H9 (cell line): ENCODE results near the gene OR5AN1. TPM values are rescaled to one million over a fixed set of nuclear protein-coding genes. Genes with fewer than 3 reads are reported as not detected.

ENCODE experiments used
- DNase-seq: peaks from one replicate; pipeline ENCODE4 v3.0.0-alpha.2; 2017
- H2AFZ ChIP-seq: one replicate; pipeline ENCODE4 v1.6.1; 2013; ENCODE audit warnings: mild to moderate bottlenecking, low read length, control low read depth, moderate library complexity
- H2AK5ac ChIP-seq: 2 replicates; pipeline ENCODE4 v1.6.1; 2013; ENCODE audit warnings: low read length, control low read depth, mixed read lengths; ENCODE audit not compliant: insufficient read length
- H2BK120ac ChIP-seq: one replicate; pipeline ENCODE4 v1.6.1; 2013; ENCODE audit warnings: low read depth, mild to moderate bottlenecking, low read length, control low read depth, inconsistent platforms; ENCODE audit not compliant: poor library complexity, severe bottlenecking
- H2BK12ac ChIP-seq: 2 replicates; pipeline ENCODE4 v1.6.1; 2013; ENCODE audit warnings: low read length, control low read depth, mixed read lengths, low read depth; ENCODE audit not compliant: insufficient read length
- H2BK15ac ChIP-seq: 2 replicates; pipeline ENCODE4 v1.6.1; 2013; ENCODE audit warnings: low read depth, low read length, control low read depth
- H2BK20ac ChIP-seq: one replicate; pipeline ENCODE4 v1.6.1; 2013; ENCODE audit warnings: low read depth, mild to moderate bottlenecking, low read length, control low read depth, inconsistent platforms; ENCODE audit not compliant: poor library complexity, severe bottlenecking
- H2BK5ac ChIP-seq: 2 replicates; pipeline ENCODE4 v1.6.1; 2013; ENCODE audit warnings: low read length, control low read depth, mixed read lengths; ENCODE audit not compliant: insufficient read length
- H3K14ac ChIP-seq: 2 replicates; pipeline ENCODE4 v1.6.1; 2013; ENCODE audit warnings: low read length, control low read depth; ENCODE audit not compliant: insufficient read depth
- H3K18ac ChIP-seq: 2 replicates; pipeline ENCODE4 v1.6.1; 2013; ENCODE audit warnings: low read depth, mild to moderate bottlenecking, mixed read lengths, low read length, control low read depth; ENCODE audit not compliant: insufficient read length
- H3K23ac ChIP-seq: 2 replicates; pipeline ENCODE4 v1.6.1; 2013; ENCODE audit warnings: low read length, control low read depth, mixed read lengths, low read depth; ENCODE audit not compliant: insufficient read length
- H3K23me2 ChIP-seq: 2 replicates; pipeline ENCODE4 v1.6.1; 2013; ENCODE audit warnings: low read depth, mild to moderate bottlenecking, mixed read lengths, low read length, control low read depth; ENCODE audit not compliant: insufficient read length, poor library complexity, severe bottlenecking
- H3K27ac ChIP-seq: 2 replicates; pipeline ENCODE4 v1.5.1; 2013; ENCODE audit warnings: low read length, control low read depth, mixed read lengths, low read depth; ENCODE audit not compliant: insufficient read length
- H3K27me3 ChIP-seq: 2 replicates; pipeline ENCODE4 v1.6.1; 2013; ENCODE audit warnings: low read length, control low read depth, inconsistent platforms; ENCODE audit not compliant: insufficient read depth
- H3K4ac ChIP-seq: 2 replicates; pipeline ENCODE4 v1.6.1; 2013; ENCODE audit warnings: low read depth, mild to moderate bottlenecking, control low read depth, inconsistent platforms, low read length, moderate library complexity
- H3K4me1 ChIP-seq: 2 replicates; pipeline ENCODE4 v1.6.1; 2013; ENCODE audit warnings: low read length, control low read depth, inconsistent platforms; ENCODE audit not compliant: insufficient read depth
- H3K4me2 ChIP-seq: 2 replicates; pipeline ENCODE4 v1.6.1; 2013; ENCODE audit warnings: low read length, control low read depth, mixed read lengths; ENCODE audit not compliant: insufficient read length, insufficient read depth
- H3K56ac ChIP-seq: 2 replicates; pipeline ENCODE4 v1.6.1; 2013; ENCODE audit warnings: low read depth, mild to moderate bottlenecking, mixed read lengths, low read length, control low read depth; ENCODE audit not compliant: insufficient read length
- H3K79me1 ChIP-seq: 2 replicates; pipeline ENCODE4 v1.6.1; 2013; ENCODE audit warnings: low read depth, mild to moderate bottlenecking, moderate library complexity, low read length, control low read depth, inconsistent platforms; ENCODE audit not compliant: insufficient read depth, poor library complexity, severe bottlenecking
- H3K79me2 ChIP-seq: 2 replicates; pipeline ENCODE4 v1.6.1; 2013; ENCODE audit warnings: low read length, control low read depth, inconsistent platforms; ENCODE audit not compliant: insufficient read depth
- H3K9ac ChIP-seq: 2 replicates; pipeline ENCODE4 v1.6.1; 2013; ENCODE audit warnings: low read length, control low read depth, mixed read lengths; ENCODE audit not compliant: insufficient read length; ENCODE audit errors: extremely low read depth
- H3K9me3 ChIP-seq: one replicate; pipeline ENCODE4 v1.6.1; 2013; ENCODE audit warnings: low read depth, low read length, inconsistent platforms; ENCODE audit not compliant: control insufficient read depth
- H3T11ph ChIP-seq: one replicate; pipeline ENCODE4 v1.6.1; 2013; ENCODE audit warnings: mild to moderate bottlenecking, low read length, control low read depth, inconsistent platforms
- H4K20me1 ChIP-seq: one replicate; pipeline ENCODE4 v1.6.1; 2013; ENCODE audit not compliant: control insufficient read depth, insufficient read length, insufficient read depth
- H4K5ac ChIP-seq: 2 replicates; pipeline ENCODE4 v1.6.1; 2013; ENCODE audit warnings: low read depth, mild to moderate bottlenecking, mixed read lengths, low read length, control low read depth; ENCODE audit not compliant: insufficient read length
- H4K8ac ChIP-seq: replicated peaks from 2 replicates; pipeline ENCODE4 v1.6.1; 2013; ENCODE audit warnings: low read length, control low read depth, mixed read lengths, low read depth; ENCODE audit not compliant: insufficient read length
- H4K91ac ChIP-seq: 2 replicates; pipeline ENCODE4 v1.6.1; 2013; ENCODE audit warnings: low read depth, mild to moderate bottlenecking, moderate library complexity, mixed read lengths, low read length, control low read depth; ENCODE audit not compliant: insufficient read length
- H3K27ac Mint-ChIP-seq, 3 experiments: 2 replicates in 2 of 3; 3 replicates in 1 of 3; pipeline ENCODE4 v1.8.0; 2020 to 2021; ENCODE audit warnings: mixed read lengths in 3 of 3, mild to moderate bottlenecking in 1 of 3, moderate library complexity in 1 of 3
- H3K27me3 Mint-ChIP-seq: 2 replicates; pipeline ENCODE4 v1.8.0; 2021; ENCODE audit warnings: low read depth, mild to moderate bottlenecking, moderate library complexity, mixed read lengths
- H3K36me3 Mint-ChIP-seq, 3 experiments: 2 replicates in 2 of 3; 3 replicates in 1 of 3; pipeline ENCODE4 v1.8.0; 2020 to 2021; ENCODE audit warnings: low read depth in 3 of 3, mixed read lengths in 3 of 3; ENCODE audit not compliant: insufficient read depth in 1 of 3
- H3K4me1 Mint-ChIP-seq, 2 experiments: 2 replicates each; pipeline ENCODE4 v1.8.0; 2020; ENCODE audit warnings: mixed read lengths in 2 of 2
- H3K4me3 Mint-ChIP-seq, 2 experiments: 2 replicates in 1 of 2; 3 replicates in 1 of 2; pipeline ENCODE4 v1.8.0; 2020 to 2021; ENCODE audit warnings: mild to moderate bottlenecking in 2 of 2, mixed read lengths in 2 of 2, moderate library complexity in 1 of 2
- H3K9me3 Mint-ChIP-seq, 2 experiments: 2 replicates in 1 of 2; 3 replicates in 1 of 2; pipeline ENCODE4 v1.8.0; 2020; ENCODE audit warnings: mild to moderate bottlenecking in 2 of 2, mixed read lengths in 2 of 2, moderate library complexity in 1 of 2
- CTCF ChIP-seq: fragments of 200-600 bp; sonication (generic); conservative IDR thresholded peaks from 3 replicates; pipeline ENCODE4 v1.8.0; 2021; ENCODE audit warnings: antibody characterized with exemption, mild to moderate bottlenecking
- WGBS: extraction: QIAGEN DNeasy Blood & Tissue Kit; methylation state at CpG from one replicate; pipeline ENCODE4 v1.1.7; 2013; ENCODE audit warnings: missing lambda C conversion rate, low lambda C conversion rate, mixed read lengths; ENCODE audit not compliant: insufficient read length; ENCODE audit errors: extremely low coverage; 5-methylcytosine and 5-hydroxymethylcytosine counted together
- total RNA-seq: library from RNA; stranded (reverse); gene quantifications from 2 replicates; pipeline ENCODE4 v1.2.1, GENCODE V29; 2021

Gene OR5AN1
- total RNA-seq, 1 experiment from 2014 or later: not detected

GRCh38 chr11:59336176-59336575, 22.5 kb upstream of the OR5AN1 start:
- no peaks in the 10 kb centered on the region for H3K79me2 ChIP-seq
- Mint-ChIP-seq H3K4me3 (no peak overlapping the region), H3K9me3 (peaks cover 26 to 78% of the 10 kb centered on the region in 2 experiments), H3K36me3 (peaks cover 0 to 19% (median 0%) of the 10 kb centered on the region in 3 experiments; a peak in 4 of 7 replicates), H3K4me1 (no peaks in the 10 kb centered on the region), H3K27ac (no peak overlapping the region), H3K27me3 (no peaks in the 10 kb centered on the region; the same call in 1 of the 2 replicates)
- H3K27me3 ChIP-seq: no peaks in the 10 kb centered on the region
- no peak overlapping the region for H2BK15ac ChIP-seq
- TF ChIP-seq CTCF: no peak
- no peak overlapping the region for H3K14ac ChIP-seq
- no peak overlapping the region for H3K4me2 ChIP-seq
- DNase-seq: no peak
- H2BK20ac ChIP-seq: no peak overlapping the region
- H3K79me1 ChIP-seq: no peaks in the 10 kb centered on the region
- H3T11ph ChIP-seq: no peak overlapping the region
- H4K20me1 ChIP-seq: no peaks in the 10 kb centered on the region
- no peak overlapping the region for H2BK120ac ChIP-seq
- no peak overlapping the region for H2AFZ ChIP-seq
- no peaks in the 10 kb centered on the region for H3K4me1 ChIP-seq
- H4K5ac ChIP-seq: no peak overlapping the region
- H3K18ac ChIP-seq: no peak overlapping the region
- no CpG with 5 or more reads among the region's 5 CpGs for WGBS
- H2BK5ac ChIP-seq: no peak overlapping the region
- H4K8ac ChIP-seq: no peak overlapping the region
- no peak overlapping the region for H4K91ac ChIP-seq
- no peak overlapping the region for H2BK12ac ChIP-seq
- no peak overlapping the region for H3K27ac ChIP-seq
- H3K23me2 ChIP-seq: no peaks in the 10 kb centered on the region
- H3K9me3 ChIP-seq: no peaks in the 10 kb centered on the region
- no peak overlapping the region for H3K4ac ChIP-seq
- H2AK5ac ChIP-seq: no peak overlapping the region
- no peak overlapping the region for H3K56ac ChIP-seq
- H3K23ac ChIP-seq: no peak overlapping the region
- no peak overlapping the region for H3K9ac ChIP-seq
